Kidney (tissue), 14 donors: ENCODE data around the gene TSPAN32. TPM values are rescaled to one million over a fixed set of nuclear protein-coding genes. Genes with fewer than 3 reads are reported as not detected.
A peak's percentile ranks its signal among the peaks of the same experiment; 100 is the strongest.

Source experiments
- DNase-seq, 5 donors: peaks; one replicate each; pipeline ENCODE4 v3.0.0-alpha.2; 2013 to 2020
- FAIRE-seq: peaks from 2 replicates; lab custom pipeline; 2012; peaks lifted over from hg19 to GRCh38; lab: Jason Lieb, UNC
- H3K27ac ChIP-seq, 2 donors: one replicate each; pipeline ENCODE4 v1.7.0; 2013; ENCODE audit warnings: low read depth in 2 of 2, low read length in 2 of 2, inconsistent platforms in 1 of 2
- H3K27me3 ChIP-seq: one replicate; pipeline ENCODE4 v1.7.1; 2013; ENCODE audit warnings: low read length, inconsistent platforms; ENCODE audit not compliant: control insufficient read depth, insufficient read depth
- H3K36me3 ChIP-seq, 3 donors: one replicate each; pipeline versions ENCODE4 v1.7.0 to v1.7.1; 2013; ENCODE audit warnings: low read length in 3 of 3, control low read depth in 1 of 3, inconsistent platforms in 1 of 3; ENCODE audit not compliant: insufficient read depth in 3 of 3, control insufficient read depth in 2 of 3
- H3K4me1 ChIP-seq, 3 donors: one replicate each; pipeline versions ENCODE4 v1.7.0 to v1.7.1; 2013; ENCODE audit warnings: low read length in 3 of 3, inconsistent platforms in 1 of 3, low read depth in 1 of 3; ENCODE audit not compliant: control insufficient read depth in 2 of 3, insufficient read depth in 2 of 3
- H3K4me3 ChIP-seq, 3 donors: one replicate each; pipeline versions ENCODE4 v1.7.0 to v1.8.1; 2013; ENCODE audit warnings: low read length in 3 of 3, control low read depth in 1 of 3, inconsistent platforms in 1 of 3
- H3K9ac ChIP-seq, 3 donors: one replicate each; pipeline versions ENCODE4 v1.7.0 to v1.7.1; 2013; ENCODE audit warnings: low read length in 3 of 3, control low read depth in 1 of 3, inconsistent platforms in 1 of 3
- H3K9me3 ChIP-seq, 3 donors: one replicate each; pipeline versions ENCODE4 v1.7.0 to v1.7.1; 2013; ENCODE audit warnings: low read length in 3 of 3, control low read depth in 1 of 3, inconsistent platforms in 1 of 3; ENCODE audit not compliant: control insufficient read depth in 2 of 3, insufficient read depth in 1 of 3
- CTCF ChIP-seq: IDR thresholded peaks from 3 replicates; pipeline ENCODE4 v1.5.1; 2012; ENCODE audit warnings: mild to moderate bottlenecking, moderate library complexity, borderline replicate concordance; ENCODE audit not compliant: insufficient read depth; ENCODE audit errors: extremely low read depth
- intact Hi-C: fragments of 100-400 bp; cut with DNase I; formaldehyde crosslinking; loops from one replicate; pipeline ENCODE4 v1.11.1; 2022
- polyA plus RNA-seq: library from polyadenylated mRNA; stranded (reverse); fragments of 350-450 nt; fragmentation: Illumina TruSeq; extraction: RNeasy Lipid Tissue Mini Kit (QIAGEN cat#74804); gene quantifications from one replicate; pipeline ENCODE4 v1.2.3, GENCODE V29; 2014; ENCODE audit warnings: low read depth, low replicate concordance; ENCODE audit not compliant: insufficient read depth
- total RNA-seq: library from RNA; stranded (reverse); fragmentation: NEBNext Ultra II Directional; extraction: Animal tissue kit (Norgen Biotek cat#: 25700); gene quantifications from one replicate; pipeline ENCODE4 v1.2.1, GENCODE V29; 2021
- donor health status: control.
- donor health status: control.
- donor health status: control.
- donor health status: control.
- donor health status: control.
- donor health status: DM: yes; HTN: yes; CAD: no.
- donor health status: Normal renal cell carcinoma (clear cell type).

Gene TSPAN32
- total and polyA plus RNA-seq, 2 donors from 2014 or later, result 0.75 to 6.1 TPM

GRCh38 chr11:2298131-2298794 is 3.5 kb upstream of the TSPAN32 start:
- Histone ChIP-seq H3K36me3 (no peaks in the 10 kb centered on the region), H3K9me3 (no peaks in the 10 kb centered on the region), H3K27me3 (no peaks in the 10 kb centered on the region), H3K27ac (no peak overlapping the region), H3K4me1 (no peaks in the 10 kb centered on the region), H3K9ac (no peak overlapping the region), H3K4me3 (no peak overlapping the region)
- no peak for FAIRE-seq
- intact Hi-C loops, result no loop called here
- DNase-seq, result peak in 1 of 5 donors; percentile 48
- no peak for TF ChIP-seq CTCF

GRCh38 chr11:2298795-2299761 is 2.7 kb upstream of the TSPAN32 start:
- Histone ChIP-seq H3K9me3 (no peaks in the 10 kb centered on the region), H3K4me3 (no peak overlapping the region), H3K4me1 (no peaks in the 10 kb centered on the region), H3K27me3 (no peaks in the 10 kb centered on the region), H3K9ac (no peak overlapping the region), H3K27ac (no peak overlapping the region), H3K36me3 (no peaks in the 10 kb centered on the region)
- FAIRE-seq (no peak), DNase-seq (peak in 4 of 5 donors; percentile 61 to 77 (median 65))
- peak; percentile 37 for TF ChIP-seq CTCF
- intact Hi-C loops, result no loop called here

- intact Hi-C loops, result loop anchor here (5.0 kb wide), 1 partner anchor 118 kb away; no protein-coding TSS in a partner anchor
- Histone ChIP-seq H3K4me3 (no peak overlapping the region), H3K4me1 (no peaks in the 10 kb centered on the region), H3K27ac (no peak overlapping the region), H3K9ac (no peak overlapping the region), H3K36me3 (no peaks in the 10 kb centered on the region), H3K9me3 (no peaks in the 10 kb centered on the region), H3K27me3 (no peaks in the 10 kb centered on the region)
- FAIRE-seq, result no peak
- peak in 1 of 5 donors; percentile 73 for DNase-seq
- TF ChIP-seq CTCF, result no peak
These were observed 2.0 kb upstream of the TSPAN32 start for GRCh38 chr11:2299773-2300172.
